Gastrocnemius medialis (tissue), 4 donors: ENCODE measurements around the gene C5orf47.

Experiments used
- CTCF ChIP-seq, 5 experiments: fragments of 450-650 bp in 3 of 5; fragments of 200-600 bp in 2 of 5; sonication (generic) in 2 of 5; IDR thresholded peaks in 4 of 5; conservative IDR thresholded peaks in 1 of 5; 1 replicate in 4 of 5; 2 replicates in 1 of 5; pipeline ENCODE4 v1.5.1; 2016 to 2019; ENCODE audit warnings: antibody characterized with exemption in 5 of 5, mild to moderate bottlenecking in 3 of 5, moderate library complexity in 3 of 5
- POLR2A ChIP-seq, 2 donors: fragments of 450-650 bp; IDR thresholded peaks; one replicate each; pipeline ENCODE4 v1.6.1; 2017; ENCODE audit warnings: antibody characterized with exemption in 2 of 2, mild to moderate bottlenecking in 2 of 2, moderate library complexity in 2 of 2

GRCh38 chr5:173967241-173967640 is 21.7 kb upstream of the C5orf47 start:
- TF ChIP-seq CTCF (IDR thresholded peaks at IDR 0.05 in 4 of 5, conservative IDR thresholded peaks at IDR 0.05 in 1 of 5) (no peak), POLR2A (IDR thresholded peaks at IDR 0.05) (no peak)
